Mucosa of descending colon (tissue), 3 donors: ENCODE measurements around the gene ANGPT4. TPM values are rescaled to one million over a fixed set of nuclear protein-coding genes. Genes with fewer than 3 reads are reported as not detected.

ENCODE experiments used
- ATAC-seq: fragments of 200-7000 bp; cut with Tn5 transposase; one replicate; pipeline ENCODE4 v1.9.1; 2020; ENCODE audit warnings: mild to moderate bottlenecking, moderate library complexity
- DNase-seq, 3 donors: peaks; one replicate each; pipeline ENCODE4 v3.0.0-alpha.2; 2020
- H3K36me3 ChIP-seq: fragments of 200-600 bp; one replicate; pipeline ENCODE4 v1.8.0; 2021; ENCODE audit warnings: low read depth, mild to moderate bottlenecking
- H3K4me1 ChIP-seq: fragments of 200-600 bp; one replicate; pipeline ENCODE4 v1.8.0; 2021; ENCODE audit warnings: low read depth, mild to moderate bottlenecking
- H3K4me3 ChIP-seq: fragments of 200-600 bp; one replicate; pipeline ENCODE4 v1.8.0; 2021; ENCODE audit warnings: mild to moderate bottlenecking
- H3K9me3 ChIP-seq: fragments of 200-600 bp; one replicate; pipeline ENCODE4 v1.8.0; 2021; ENCODE audit warnings: mild to moderate bottlenecking
- intact Hi-C, 2 donors: fragments of 100-400 bp; cut with DNase I in 1 of 2; cut with micrococcal nuclease in 1 of 2; formaldehyde crosslinking; loops; one replicate each; pipeline versions ENCODE4 v1.11.0 to v1.11.1; 2022; cut with DNase I, micrococcal nuclease
- total RNA-seq, 3 donors: library from RNA; stranded (reverse); fragmentation: NEBNext Ultra II Directional in 2 of 3; extraction: Animal tissue kit (Norgen Biotek cat#: 25700) in 2 of 3; gene quantifications; one replicate each; pipeline versions ENCODE4 v1.2.1 to v1.2.4, GENCODE V29; 2021 to 2023
- TF ChIP-seq, protein P1 (sequence below): fragments of 200-600 bp; IDR thresholded peaks from one replicate; pipeline ENCODE4 v1.8.0; 2022; ENCODE audit warnings: antibody characterized with exemption, mild to moderate bottlenecking
- donor health status: DM: no; HTN: no; CAD: no; lungs with moderate emphysema.
- donor health status: DM: no; HTN: no; CAD: no.
- donor health status: DM: no; HTN: yes; CAD: no.

Gene ANGPT4
- total RNA-seq, 3 donors from 2014 or later: 0.05 TPM; not detected in 2

DNA sequence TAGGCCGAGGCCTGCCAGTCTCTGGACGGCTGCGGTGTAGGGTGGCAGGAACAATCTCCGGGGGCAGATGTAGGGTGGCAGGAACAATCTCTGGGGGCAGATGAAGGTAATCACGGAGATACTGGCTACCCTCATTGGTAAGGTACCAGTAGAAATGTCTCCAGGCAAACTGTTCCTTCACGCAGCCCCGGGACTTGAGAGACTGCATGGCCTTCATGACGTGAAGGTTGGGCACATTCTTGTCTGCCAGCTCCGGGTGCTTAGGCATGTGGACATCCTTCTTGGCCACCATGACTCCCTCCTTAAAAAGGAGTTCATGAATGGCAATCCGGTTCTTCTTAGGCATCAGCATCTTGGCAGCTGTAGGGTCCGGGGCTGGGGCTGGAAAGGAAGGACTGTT, 76.5 kb downstream of the ANGPT4 start:
- DNase-seq: no peak
- ATAC-seq: no peak
- H3K9me3 ChIP-seq: no peaks in the 10 kb centered on the region
- intact Hi-C loops: no loop called here
- TF ChIP-seq, protein P1, sequence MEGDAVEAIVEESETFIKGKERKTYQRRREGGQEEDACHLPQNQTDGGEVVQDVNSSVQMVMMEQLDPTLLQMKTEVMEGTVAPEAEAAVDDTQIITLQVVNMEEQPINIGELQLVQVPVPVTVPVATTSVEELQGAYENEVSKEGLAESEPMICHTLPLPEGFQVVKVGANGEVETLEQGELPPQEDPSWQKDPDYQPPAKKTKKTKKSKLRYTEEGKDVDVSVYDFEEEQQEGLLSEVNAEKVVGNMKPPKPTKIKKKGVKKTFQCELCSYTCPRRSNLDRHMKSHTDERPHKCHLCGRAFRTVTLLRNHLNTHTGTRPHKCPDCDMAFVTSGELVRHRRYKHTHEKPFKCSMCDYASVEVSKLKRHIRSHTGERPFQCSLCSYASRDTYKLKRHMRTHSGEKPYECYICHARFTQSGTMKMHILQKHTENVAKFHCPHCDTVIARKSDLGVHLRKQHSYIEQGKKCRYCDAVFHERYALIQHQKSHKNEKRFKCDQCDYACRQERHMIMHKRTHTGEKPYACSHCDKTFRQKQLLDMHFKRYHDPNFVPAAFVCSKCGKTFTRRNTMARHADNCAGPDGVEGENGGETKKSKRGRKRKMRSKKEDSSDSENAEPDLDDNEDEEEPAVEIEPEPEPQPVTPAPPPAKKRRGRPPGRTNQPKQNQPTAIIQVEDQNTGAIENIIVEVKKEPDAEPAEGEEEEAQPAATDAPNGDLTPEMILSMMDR: no peak
- no peaks in the 10 kb centered on the region for H3K36me3 ChIP-seq
- H3K4me3 ChIP-seq: no peak overlapping the region
- H3K4me1 ChIP-seq: peaks cover 26% of the 10 kb centered on the region

DNA sequence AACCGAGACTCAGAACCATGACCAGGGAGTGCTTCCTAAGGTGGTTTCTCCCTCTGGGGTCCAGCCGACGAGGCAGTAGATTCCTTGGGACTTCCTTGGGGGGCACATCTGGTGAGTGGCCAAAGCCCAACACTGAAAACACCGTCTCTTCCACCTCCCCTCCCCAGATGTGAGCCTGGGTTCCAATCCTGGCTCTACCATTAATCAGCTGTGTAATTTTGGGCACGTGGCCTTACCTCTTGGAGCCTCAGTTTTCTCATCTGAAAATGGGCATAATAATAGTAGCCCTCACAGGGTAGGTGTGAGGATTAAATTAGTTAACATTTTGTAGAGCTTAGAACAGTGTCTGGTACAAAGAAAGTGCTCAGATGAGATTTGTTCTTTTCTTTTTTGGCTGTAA, 77.1 kb downstream of the ANGPT4 start:
- Histone ChIP-seq H3K36me3 (no peaks in the 10 kb centered on the region), H3K4me1 (peaks cover 22% of the 10 kb centered on the region), H3K9me3 (no peaks in the 10 kb centered on the region), H3K4me3 (no peak overlapping the region)
- DNase-seq (peak in 1 of 3 donors; percentile 1), ATAC-seq (no peak)
- intact Hi-C loops: no loop called here
- TF ChIP-seq, protein P1: no peak

DNA sequence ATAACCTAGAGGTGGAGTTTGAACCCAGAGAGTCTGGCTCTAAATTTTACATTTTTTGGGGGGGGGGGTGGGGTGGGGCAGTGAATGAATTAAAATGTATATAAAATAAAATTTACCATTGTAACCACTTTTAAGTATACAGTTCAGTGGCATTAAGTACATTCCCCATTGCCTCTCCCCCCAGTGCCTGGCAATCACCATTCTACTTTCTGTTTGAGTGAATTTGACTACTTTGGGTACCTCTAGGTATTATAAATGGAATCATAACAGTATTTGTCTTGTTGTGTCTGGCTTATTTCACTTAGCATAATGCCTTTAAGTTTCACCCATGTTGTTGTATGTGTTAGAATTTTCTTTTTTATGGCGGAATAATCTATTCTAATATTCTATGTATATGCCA, 79.9 kb downstream of the ANGPT4 start:
- TF ChIP-seq, protein P1: no peak
- Histone ChIP-seq H3K9me3 (no peaks in the 10 kb centered on the region), H3K36me3 (no peaks in the 10 kb centered on the region), H3K4me1 (peaks cover under 1% of the 10 kb centered on the region), H3K4me3 (no peak overlapping the region)
- no peak for ATAC-seq
- no peak for DNase-seq
- intact Hi-C loops: no loop called here

DNA sequence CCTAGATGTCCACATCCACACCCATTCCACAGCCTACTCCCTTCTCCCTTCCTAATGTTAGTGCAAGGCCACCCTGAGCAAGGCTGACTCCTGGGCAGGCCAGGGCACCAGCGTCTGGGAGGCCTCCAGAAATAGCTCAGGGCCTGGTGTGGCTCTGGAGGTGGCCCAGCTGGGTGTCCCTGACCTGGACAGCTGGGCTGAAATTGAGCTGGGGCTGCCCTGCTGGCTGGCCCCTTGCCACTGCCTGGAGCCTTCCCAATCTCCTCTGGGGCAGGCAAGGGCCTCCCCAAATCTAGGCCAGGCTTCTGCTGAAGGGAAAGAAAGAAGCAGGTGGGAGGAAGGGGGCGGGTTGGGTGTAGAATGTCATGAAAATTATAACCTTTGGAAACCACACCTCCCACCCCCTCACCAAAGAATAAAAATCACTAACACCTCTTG, 80.5 kb downstream of the ANGPT4 start:
- ATAC-seq (no peak), DNase-seq (no peak)
- Histone ChIP-seq H3K36me3 (no peaks in the 10 kb centered on the region), H3K9me3 (no peaks in the 10 kb centered on the region), H3K4me1 (no peaks in the 10 kb centered on the region), H3K4me3 (no peak overlapping the region)
- intact Hi-C loops: no loop called here
- TF ChIP-seq, protein P1: no peak

DNA sequence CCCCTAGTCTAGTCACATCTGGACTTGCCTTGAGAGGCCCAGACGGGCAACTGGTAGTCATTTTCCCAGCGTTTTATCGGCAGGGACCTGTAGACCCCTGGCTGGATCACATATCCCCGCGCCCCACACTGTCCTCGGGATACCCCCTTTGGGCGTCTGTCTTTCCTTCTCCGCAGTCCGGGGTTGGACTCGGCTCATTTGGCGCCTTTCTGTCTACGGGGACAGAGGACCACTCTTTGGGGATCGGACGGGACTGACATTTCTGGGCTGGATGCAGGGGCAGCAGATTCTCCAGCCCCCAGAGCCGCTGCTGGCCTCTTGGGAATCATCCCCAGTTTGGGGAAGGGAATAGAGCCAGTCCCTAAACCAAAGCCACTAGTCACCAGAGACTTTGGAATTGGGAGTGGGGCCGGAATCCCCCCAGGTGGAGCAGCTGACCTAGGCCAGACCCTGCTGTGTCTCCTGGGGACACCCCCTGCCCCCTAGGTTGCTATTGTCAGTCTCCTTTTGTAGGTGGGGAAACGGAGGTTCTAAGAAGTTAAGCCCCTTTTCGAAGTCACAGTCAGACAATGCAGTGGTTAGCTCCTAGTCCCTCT, 81.9 kb downstream of the ANGPT4 start:
- TF ChIP-seq, protein P1: no peak
- DNase-seq: no peak
- Histone ChIP-seq H3K4me1 (no peaks in the 10 kb centered on the region), H3K4me3 (peak overlapping the region; percentile 85), H3K36me3 (no peaks in the 10 kb centered on the region), H3K9me3 (no peaks in the 10 kb centered on the region)
- no peak for ATAC-seq
- intact Hi-C loops: no loop called here
